HepG2 (cell line): Measurements from ENCODE around the gene PCDHGA2. TPM values are rescaled to one million over a fixed set of nuclear protein-coding genes. Genes with fewer than 3 reads are reported as not detected.

ENCODE experiments used
- BHLHE40 ChIP-seq: IDR thresholded peaks from 2 replicates; pipeline ENCODE4 v1.6.1; 2011; ENCODE audit warnings: low read length, improper control_type of control experiment
- HHEX ChIP-seq: IDR thresholded peaks from 2 replicates; pipeline ENCODE4 v1.6.1; 2016; ENCODE audit warnings: control low read depth
- HIVEP1 ChIP-seq: sonication (generic); formaldehyde crosslinking; IDR thresholded peaks from 2 replicates; pipeline ENCODE4 v1.4.0; 2020; ENCODE audit warnings: mild to moderate bottlenecking, missing genetic modification reagents
- KAT2B ChIP-seq: fragments of 150-350 bp; IDR thresholded peaks from 2 replicates; pipeline ENCODE4 v1.6.1; 2014; ENCODE audit warnings: low read depth, low read length, borderline replicate concordance
- KAT8 ChIP-seq: IDR thresholded peaks from 2 replicates; pipeline ENCODE4 v1.6.1; 2016; ENCODE audit warnings: missing genetic modification reagents, missing compliant biosample characterization
- KDM5A ChIP-seq: fragments of 200-600 bp; sonication (generic); IDR thresholded peaks from 2 replicates; pipeline ENCODE4 v1.7.0; 2018; ENCODE audit warnings: antibody characterized with exemption, mild to moderate bottlenecking, low read length, borderline replicate concordance
- NAIF1 ChIP-seq: sonication (generic); formaldehyde crosslinking; IDR thresholded peaks from 2 replicates; pipeline ENCODE4 v1.5.0; 2020; ENCODE audit warnings: mild to moderate bottlenecking, missing genetic modification reagents, borderline replicate concordance
- NR2F1 ChIP-seq, 2 experiments: fragments of 450-650 bp in 1 of 2; formaldehyde crosslinking in 1 of 2; IDR thresholded peaks; 2 replicates each; pipeline versions ENCODE4 v1.5.0 to v1.6.1; 2016 to 2020; ENCODE audit warnings: mild to moderate bottlenecking in 1 of 2, missing compliant biosample characterization in 1 of 2, missing genetic modification reagents in 1 of 2, moderate library complexity in 1 of 2
- SMAD1 ChIP-seq: sonication (generic); formaldehyde crosslinking; IDR thresholded peaks from 2 replicates; pipeline ENCODE4 v1.4.0; 2020; ENCODE audit warnings: missing genetic modification reagents, low read depth, mild to moderate bottlenecking, borderline replicate concordance
- SRY ChIP-seq: sonication (generic); formaldehyde crosslinking; IDR thresholded peaks from 2 replicates; pipeline ENCODE4 v1.8.0; 2022; ENCODE audit warnings: mild to moderate bottlenecking, missing genetic modification reagents
- ZC3H13 ChIP-seq: sonication (generic); formaldehyde crosslinking; IDR thresholded peaks from 2 replicates; pipeline ENCODE4 v1.8.1; 2023; ENCODE audit warnings: mild to moderate bottlenecking, missing genetic modification reagents, moderate library complexity
- ZFP36L2 ChIP-seq: sonication (generic); formaldehyde crosslinking; IDR thresholded peaks from 2 replicates; pipeline ENCODE4 v1.4.0; 2020; ENCODE audit warnings: missing genetic modification reagents
- ZFP82 ChIP-seq: sonication (generic); formaldehyde crosslinking; IDR thresholded peaks from 2 replicates; pipeline ENCODE4 v1.5.1; 2020; ENCODE audit warnings: mild to moderate bottlenecking, missing genetic modification reagents, borderline replicate concordance
- ZNF274 ChIP-seq: sonication (generic); formaldehyde crosslinking; IDR thresholded peaks from 2 replicates; pipeline ENCODE4 v1.5.1; 2020; ENCODE audit warnings: mild to moderate bottlenecking, missing genetic modification reagents
- ZNF329 ChIP-seq: sonication (generic); formaldehyde crosslinking; IDR thresholded peaks from 2 replicates; pipeline ENCODE4 v1.9.0; 2021; ENCODE audit warnings: low read depth, mild to moderate bottlenecking, missing genetic modification reagents
- ZNF768 ChIP-seq: sonication (generic); formaldehyde crosslinking; IDR thresholded peaks from 2 replicates; pipeline ENCODE4 v1.4.0; 2020; ENCODE audit warnings: missing genetic modification reagents
- ZSCAN20 ChIP-seq: sonication (generic); formaldehyde crosslinking; IDR thresholded peaks from 2 replicates; pipeline ENCODE4 v1.4.0; 2020; ENCODE audit warnings: missing genetic modification reagents, mild to moderate bottlenecking, borderline replicate concordance
- polyA plus RNA-seq, 8 experiments: library from polyadenylated mRNA; depleted of rRNA in 3 of 8; stranded (reverse) in 7 of 8; unstranded in 1 of 8; fragments of >200 nt; fragmentation: Illumina TruSeq in 4 of 8; extraction: Trizol in 4 of 8; gene quantifications; 2 replicates each; pipeline versions ENCODE4 v1.2.1 to v1.2.3, GENCODE V29; 2011 to 2016; ENCODE audit warnings: low read depth in 4 of 8, missing spikeins in 1 of 8, mixed read lengths in 1 of 8; ENCODE audit not compliant: insufficient read depth in 1 of 8
- total RNA-seq, 5 experiments: library from RNA; depleted of rRNA; stranded (reverse); fragments of >200 nt; fragmentation: Illumina TruSeq; extraction: Trizol; gene quantifications; 2 replicates each; pipeline ENCODE4 v1.2.3, GENCODE V29; 2016; ENCODE audit warnings: low read depth in 1 of 5
- TF ChIP-seq, protein P1 (sequence below): sonication (generic); formaldehyde crosslinking; IDR thresholded peaks from 2 replicates; pipeline ENCODE4 v1.9.0; 2022; ENCODE audit warnings: low read depth, missing genetic modification reagents
- TF ChIP-seq, protein P2 (sequence below): sonication (generic); formaldehyde crosslinking; conservative IDR thresholded peaks from 2 replicates; pipeline ENCODE4 v1.8.0; 2022; ENCODE audit warnings: missing genetic modification reagents
- TF ChIP-seq, protein P3 (sequence below): sonication (generic); formaldehyde crosslinking; conservative IDR thresholded peaks from 2 replicates; pipeline ENCODE4 v1.4.0; 2020; ENCODE audit warnings: missing genetic modification reagents
- TF ChIP-seq, protein P4 (sequence below): sonication (generic); formaldehyde crosslinking; IDR thresholded peaks from 2 replicates; pipeline ENCODE4 v1.5.0; 2020; ENCODE audit warnings: mild to moderate bottlenecking, low read depth, missing genetic modification reagents, borderline replicate concordance
- TF ChIP-seq, protein P5 (sequence below): sonication (generic); formaldehyde crosslinking; IDR thresholded peaks from 2 replicates; pipeline ENCODE4 v1.8.1; 2023; ENCODE audit warnings: missing genetic modification reagents, inconsistent platforms, borderline replicate concordance

The PCDHGA2 gene
- total and polyA plus RNA-seq, 2 of the 13 experiments (the other 11 are each of a cell fraction or from before 2014, with no cell fraction given): 0.04 to 0.11 TPM

DNA sequence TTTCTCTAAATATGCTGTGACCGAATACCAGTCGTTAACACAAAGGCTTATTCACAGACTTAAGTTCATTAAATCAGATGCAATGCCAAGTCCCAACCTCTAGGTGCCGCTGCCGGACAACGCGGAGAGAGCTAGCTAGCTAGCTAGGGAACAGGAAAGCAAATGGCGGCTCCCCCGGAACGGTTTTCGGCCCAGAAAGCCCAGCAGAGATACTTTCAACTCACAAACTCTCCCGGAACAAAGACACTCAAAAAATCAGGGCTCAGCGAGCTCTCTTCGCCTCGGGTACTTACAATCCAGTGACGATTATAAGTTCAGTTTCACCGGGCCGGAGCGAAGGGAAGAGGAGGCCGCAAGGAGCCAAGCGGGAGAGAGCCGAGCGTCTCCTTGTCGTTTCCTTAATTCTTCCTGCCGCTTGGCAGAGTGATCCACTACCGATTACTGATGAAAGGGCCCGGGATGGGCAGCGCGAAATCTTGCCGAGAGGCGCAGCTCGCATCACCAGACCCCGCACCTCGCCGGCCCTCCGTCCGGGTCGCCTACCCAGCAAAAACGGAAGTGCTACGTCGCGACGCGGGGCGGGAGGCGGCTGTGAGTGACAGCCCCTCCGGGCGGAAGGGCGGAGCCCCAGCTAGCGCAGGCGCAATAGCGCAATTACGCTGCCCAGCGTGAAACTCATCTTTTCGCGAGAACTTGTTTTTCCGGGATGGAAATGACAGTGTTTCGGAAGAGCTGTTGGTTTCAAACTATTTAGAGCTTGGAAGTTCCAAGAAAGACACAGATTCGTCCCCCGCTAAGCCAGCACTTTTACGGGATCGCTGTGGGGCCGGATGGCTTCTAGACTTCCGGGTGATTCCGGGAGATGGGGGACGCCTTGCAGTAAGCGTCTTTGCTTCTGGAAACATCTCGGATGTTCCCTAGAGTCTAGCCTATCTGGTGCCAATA is 18.1 kb upstream of the PCDHGA2 start, which contains the start of gene TAF7 (continued):
- TF ChIP-seq KAT8 (CRISPR knock-in tag) (peak; percentile 94), ZNF274 (peak; percentile 94), SRY (CRISPR knock-in tag) (peak; percentile 95; the same call in 1 of the 2 replicates), ZFP36L2 (CRISPR knock-in tag) (peak; percentile 24; the same call in 1 of the 2 replicates), NAIF1 (peak; percentile 86), ZC3H13 (peak; percentile 77; the same call in 1 of the 2 replicates), KDM5A (no peak), KAT2B (no peak), SMAD1 (CRISPR knock-in tag) (peak; percentile 35; the same call in 1 of the 2 replicates), BHLHE40 (no peak), ZSCAN20 (CRISPR knock-in tag) (no peak), ZFP82 (CRISPR knock-in tag) (peak; percentile 88), ZNF329 (CRISPR knock-in tag) (0 out of 2 replicates have a peak, but pooled peaks have one; percentile 47), HHEX (CRISPR knock-in tag) (no peak; the same call in 1 of the 2 replicates), ZNF768 (peak; percentile 61; the same call in 1 of the 2 replicates), NR2F1 (CRISPR knock-in tag; IDR thresholded peaks at IDR 0.05) (no peak), HIVEP1 (CRISPR knock-in tag) (peak; percentile 71; the same call in 1 of the 2 replicates)
- TF ChIP-seq, protein P1, sequence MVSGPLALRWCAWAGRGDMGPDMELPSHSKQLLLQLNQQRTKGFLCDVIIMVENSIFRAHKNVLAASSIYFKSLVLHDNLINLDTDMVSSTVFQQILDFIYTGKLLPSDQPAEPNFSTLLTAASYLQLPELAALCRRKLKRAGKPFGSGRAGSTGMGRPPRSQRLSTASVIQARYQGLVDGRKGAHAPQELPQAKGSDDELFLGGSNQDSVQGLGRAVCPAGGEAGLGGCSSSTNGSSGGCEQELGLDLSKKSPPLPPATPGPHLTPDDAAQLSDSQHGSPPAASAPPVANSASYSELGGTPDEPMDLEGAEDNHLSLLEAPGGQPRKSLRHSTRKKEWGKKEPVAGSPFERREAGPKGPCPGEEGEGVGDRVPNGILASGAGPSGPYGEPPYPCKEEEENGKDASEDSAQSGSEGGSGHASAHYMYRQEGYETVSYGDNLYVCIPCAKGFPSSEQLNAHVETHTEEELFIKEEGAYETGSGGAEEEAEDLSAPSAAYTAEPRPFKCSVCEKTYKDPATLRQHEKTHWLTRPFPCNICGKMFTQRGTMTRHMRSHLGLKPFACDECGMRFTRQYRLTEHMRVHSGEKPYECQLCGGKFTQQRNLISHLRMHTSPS (CRISPR knock-in tag): peak; percentile 51; the same call in 1 of the 2 replicates
- TF ChIP-seq, protein P2, sequence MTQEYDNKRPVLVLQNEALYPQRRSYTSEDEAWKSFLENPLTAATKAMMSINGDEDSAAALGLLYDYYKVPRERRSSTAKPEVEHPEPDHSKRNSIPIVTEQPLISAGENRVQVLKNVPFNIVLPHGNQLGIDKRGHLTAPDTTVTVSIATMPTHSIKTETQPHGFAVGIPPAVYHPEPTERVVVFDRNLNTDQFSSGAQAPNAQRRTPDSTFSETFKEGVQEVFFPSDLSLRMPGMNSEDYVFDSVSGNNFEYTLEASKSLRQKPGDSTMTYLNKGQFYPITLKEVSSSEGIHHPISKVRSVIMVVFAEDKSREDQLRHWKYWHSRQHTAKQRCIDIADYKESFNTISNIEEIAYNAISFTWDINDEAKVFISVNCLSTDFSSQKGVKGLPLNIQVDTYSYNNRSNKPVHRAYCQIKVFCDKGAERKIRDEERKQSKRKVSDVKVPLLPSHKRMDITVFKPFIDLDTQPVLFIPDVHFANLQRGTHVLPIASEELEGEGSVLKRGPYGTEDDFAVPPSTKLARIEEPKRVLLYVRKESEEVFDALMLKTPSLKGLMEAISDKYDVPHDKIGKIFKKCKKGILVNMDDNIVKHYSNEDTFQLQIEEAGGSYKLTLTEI: no peak
- TF ChIP-seq, protein P3, sequence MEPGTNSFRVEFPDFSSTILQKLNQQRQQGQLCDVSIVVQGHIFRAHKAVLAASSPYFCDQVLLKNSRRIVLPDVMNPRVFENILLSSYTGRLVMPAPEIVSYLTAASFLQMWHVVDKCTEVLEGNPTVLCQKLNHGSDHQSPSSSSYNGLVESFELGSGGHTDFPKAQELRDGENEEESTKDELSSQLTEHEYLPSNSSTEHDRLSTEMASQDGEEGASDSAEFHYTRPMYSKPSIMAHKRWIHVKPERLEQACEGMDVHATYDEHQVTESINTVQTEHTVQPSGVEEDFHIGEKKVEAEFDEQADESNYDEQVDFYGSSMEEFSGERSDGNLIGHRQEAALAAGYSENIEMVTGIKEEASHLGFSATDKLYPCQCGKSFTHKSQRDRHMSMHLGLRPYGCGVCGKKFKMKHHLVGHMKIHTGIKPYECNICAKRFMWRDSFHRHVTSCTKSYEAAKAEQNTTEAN (CRISPR knock-in tag): peak; percentile 47
- TF ChIP-seq, protein P4, sequence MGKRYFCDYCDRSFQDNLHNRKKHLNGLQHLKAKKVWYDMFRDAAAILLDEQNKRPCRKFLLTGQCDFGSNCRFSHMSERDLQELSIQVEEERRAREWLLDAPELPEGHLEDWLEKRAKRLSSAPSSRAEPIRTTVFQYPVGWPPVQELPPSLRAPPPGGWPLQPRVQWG (CRISPR knock-in tag): no peak
- TF ChIP-seq, protein P5, sequence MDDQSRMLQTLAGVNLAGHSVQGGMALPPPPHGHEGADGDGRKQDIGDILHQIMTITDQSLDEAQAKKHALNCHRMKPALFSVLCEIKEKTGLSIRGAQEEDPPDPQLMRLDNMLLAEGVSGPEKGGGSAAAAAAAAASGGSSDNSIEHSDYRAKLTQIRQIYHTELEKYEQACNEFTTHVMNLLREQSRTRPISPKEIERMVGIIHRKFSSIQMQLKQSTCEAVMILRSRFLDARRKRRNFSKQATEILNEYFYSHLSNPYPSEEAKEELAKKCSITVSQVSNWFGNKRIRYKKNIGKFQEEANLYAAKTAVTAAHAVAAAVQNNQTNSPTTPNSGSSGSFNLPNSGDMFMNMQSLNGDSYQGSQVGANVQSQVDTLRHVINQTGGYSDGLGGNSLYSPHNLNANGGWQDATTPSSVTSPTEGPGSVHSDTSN: peak; percentile 88; the same call in 1 of the 2 replicates
